ENCODE data around the gene TMEM106C.

Gene TMEM106C

GRCh38 chr12:47980779-47981495 is 17.5 kb downstream of the TMEM106C start:
- FAIRE-seq = no peak

- no peak for FAIRE-seq
Measured at GRCh38 chr12:47981496-47982260, 18.3 kb downstream of the TMEM106C start.

- no peak for FAIRE-seq
Measured at GRCh38 chr12:47982311-47982710, 18.9 kb downstream of the TMEM106C start.

- FAIRE-seq = no peak
Measured at GRCh38 chr12:47982770-47983169, 19.4 kb downstream of the TMEM106C start.

GRCh38 chr12:47983541-47984115 is 20.2 kb downstream of the TMEM106C start:
- FAIRE-seq = no peak

- no peak for FAIRE-seq
Measured at GRCh38 chr12:47984331-47984801, 21.0 kb downstream of the TMEM106C start.

GRCh38 chr12:47985596-47986290 is 22.3 kb downstream of the TMEM106C start:
- FAIRE-seq = no peak

- FAIRE-seq = no peak
Measured at GRCh38 chr12:47986291-47986660, 22.9 kb downstream of the TMEM106C start.

GRCh38 chr12:47986832-47987231 is 23.4 kb downstream of the TMEM106C start:
- FAIRE-seq = no peak

- no peak for FAIRE-seq
Measured at GRCh38 chr12:47987411-47988072, 24.1 kb downstream of the TMEM106C start.

GRCh38 chr12:47988073-47989022 is 25.0 kb downstream of the TMEM106C start:
- FAIRE-seq = no peak

- FAIRE-seq = no peak
Measured at GRCh38 chr12:47989023-47989417, 25.6 kb downstream of the TMEM106C start.

GRCh38 chr12:47989666-47990065 is 26.3 kb downstream of the TMEM106C start:
- FAIRE-seq = no peak

- FAIRE-seq = no peak
Measured at GRCh38 chr12:47990351-47991105, 27.1 kb downstream of the TMEM106C start.

GRCh38 chr12:47991106-47992061 is 28.0 kb downstream of the TMEM106C start:
- no peak for FAIRE-seq

GRCh38 chr12:47992776-47993175 is 29.4 kb downstream of the TMEM106C start:
- FAIRE-seq = no peak

GRCh38 chr12:47993491-47993890 is 30.1 kb downstream of the TMEM106C start:
- no peak for FAIRE-seq

GRCh38 chr12:47995981-47996401 is 32.6 kb downstream of the TMEM106C start:
- no peak for FAIRE-seq

GRCh38 chr12:47997321-47997720 is 33.9 kb downstream of the TMEM106C start:
- no peak for FAIRE-seq
